HL-60 (cell line): ENCODE data around the gene IFITM1.

ENCODE experiments used
- GABPA ChIP-seq: IDR thresholded peaks from 2 replicates; pipeline ENCODE4 v1.6.1; 2012; ENCODE audit warnings: low read depth
- POLR2AphosphoS5 ChIP-seq: IDR thresholded peaks from 2 replicates; pipeline ENCODE4 v1.6.1; 2012; ENCODE audit warnings: low read depth
- TF ChIP-seq, protein P1 (sequence below): IDR thresholded peaks from one replicate; pipeline ENCODE4 v1.5.1; 2011; ENCODE audit warnings: low read length, control low read depth, inconsistent platforms; ENCODE audit not compliant: insufficient read depth

DNA sequence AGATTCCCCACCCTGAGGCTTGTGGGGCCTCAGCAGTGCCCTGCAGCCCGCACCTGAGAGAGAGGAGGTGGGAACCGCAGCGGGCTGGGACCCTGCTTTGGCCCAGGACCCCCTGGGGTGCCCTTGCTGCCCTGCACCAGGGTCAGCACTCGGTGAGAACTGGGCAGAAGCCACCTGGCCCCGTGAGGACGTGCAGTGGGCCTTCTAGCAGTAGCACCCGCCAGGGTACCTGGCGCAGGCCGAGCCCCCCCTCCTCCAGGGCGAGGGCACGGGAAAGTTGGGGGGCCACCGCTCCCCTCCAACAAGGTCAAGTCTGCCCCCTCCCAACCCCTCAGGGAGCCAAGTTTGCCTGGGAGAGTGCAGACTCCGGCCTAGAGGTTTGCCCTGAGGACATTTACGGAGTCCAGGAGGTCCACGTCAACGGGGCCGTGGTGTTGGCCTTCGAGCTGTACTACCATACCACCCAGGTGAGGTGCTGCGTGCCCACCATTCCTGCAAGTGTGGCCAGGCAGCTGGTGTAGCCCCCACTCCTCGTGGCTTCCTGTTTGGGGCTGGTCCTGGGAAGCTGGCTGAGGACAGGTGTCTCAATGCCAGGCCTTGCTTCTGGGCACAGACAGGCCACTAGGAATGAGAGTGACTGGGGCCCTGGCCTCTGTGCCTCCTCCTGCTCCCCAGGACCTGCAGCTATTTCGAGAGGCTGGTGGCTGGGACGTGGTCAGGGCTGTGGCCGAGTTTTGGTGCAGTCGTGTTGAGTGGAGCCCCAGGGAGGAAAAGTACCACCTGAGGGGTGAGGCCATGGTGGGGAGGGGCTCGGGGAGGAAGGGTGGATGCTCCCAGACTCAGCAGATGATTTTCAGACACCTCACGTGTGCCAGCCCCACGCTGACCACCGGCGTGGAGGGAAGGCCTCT is 21.4 kb upstream of the IFITM1 start:
- TF ChIP-seq, protein P1, sequence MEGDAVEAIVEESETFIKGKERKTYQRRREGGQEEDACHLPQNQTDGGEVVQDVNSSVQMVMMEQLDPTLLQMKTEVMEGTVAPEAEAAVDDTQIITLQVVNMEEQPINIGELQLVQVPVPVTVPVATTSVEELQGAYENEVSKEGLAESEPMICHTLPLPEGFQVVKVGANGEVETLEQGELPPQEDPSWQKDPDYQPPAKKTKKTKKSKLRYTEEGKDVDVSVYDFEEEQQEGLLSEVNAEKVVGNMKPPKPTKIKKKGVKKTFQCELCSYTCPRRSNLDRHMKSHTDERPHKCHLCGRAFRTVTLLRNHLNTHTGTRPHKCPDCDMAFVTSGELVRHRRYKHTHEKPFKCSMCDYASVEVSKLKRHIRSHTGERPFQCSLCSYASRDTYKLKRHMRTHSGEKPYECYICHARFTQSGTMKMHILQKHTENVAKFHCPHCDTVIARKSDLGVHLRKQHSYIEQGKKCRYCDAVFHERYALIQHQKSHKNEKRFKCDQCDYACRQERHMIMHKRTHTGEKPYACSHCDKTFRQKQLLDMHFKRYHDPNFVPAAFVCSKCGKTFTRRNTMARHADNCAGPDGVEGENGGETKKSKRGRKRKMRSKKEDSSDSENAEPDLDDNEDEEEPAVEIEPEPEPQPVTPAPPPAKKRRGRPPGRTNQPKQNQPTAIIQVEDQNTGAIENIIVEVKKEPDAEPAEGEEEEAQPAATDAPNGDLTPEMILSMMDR = no peak
- TF ChIP-seq POLR2AphosphoS5 = no peak
- no peak for TF ChIP-seq GABPA
